GM12878 (cell line): ENCODE measurements around the gene EXOC4.

ENCODE experiments used
- EP300 ChIP-seq, 2 experiments: fragments of 150-350 bp in 1 of 2; IDR thresholded peaks; 2 replicates each; pipeline ENCODE4 v1.6.1; 2011 to 2012; ENCODE audit warnings: low read depth in 2 of 2, low read length in 2 of 2, borderline replicate concordance in 1 of 2, improper control_type of control experiment in 1 of 2, inconsistent platforms in 1 of 2; ENCODE audit not compliant: control insufficient read depth in 1 of 2
- EZH2 ChIP-seq: IDR thresholded peaks from 2 replicates; pipeline ENCODE4 v1.6.1; 2012; ENCODE audit warnings: low read depth, mild to moderate bottlenecking, control low read depth, inconsistent platforms, low read length, borderline replicate concordance; ENCODE audit not compliant: control insufficient read depth
- JUNB ChIP-seq: IDR thresholded peaks from 2 replicates; pipeline ENCODE4 v1.6.1; 2016; ENCODE audit warnings: antibody characterized with exemption, mild to moderate bottlenecking
- NR2C2 ChIP-seq: IDR thresholded peaks from 2 replicates; pipeline ENCODE4 v1.6.1; 2011; ENCODE audit warnings: borderline replicate concordance, low read depth; ENCODE audit not compliant: control insufficient read depth, insufficient read length
- PML ChIP-seq: IDR thresholded peaks from 2 replicates; pipeline ENCODE4 v1.6.1; 2012; ENCODE audit warnings: low read length, inconsistent platforms
- POLR2A ChIP-seq: IDR thresholded peaks from 2 replicates; pipeline ENCODE4 v1.6.1; 2011; ENCODE audit warnings: low read depth, mild to moderate bottlenecking, low read length
- TF ChIP-seq, protein P1 (sequence below): IDR thresholded peaks from 2 replicates; pipeline ENCODE4 v1.6.1; 2011; ENCODE audit warnings: low read depth, low read length, improper control_type of control experiment, borderline replicate concordance
- TF ChIP-seq, protein P2 (sequence below), 3 experiments: IDR thresholded peaks in 2 of 3; conservative IDR thresholded peaks in 1 of 3; 2 replicates each; pipeline ENCODE4 v1.5.1; 2011; ENCODE audit warnings: low read depth in 3 of 3, low read length in 3 of 3, mild to moderate bottlenecking in 3 of 3, control low read depth in 2 of 3, moderate library complexity in 2 of 3, inconsistent platforms in 1 of 3, mixed read lengths in 1 of 3; ENCODE audit not compliant: control insufficient read depth in 2 of 3, insufficient read depth in 1 of 3; ENCODE audit errors: extremely low read depth in 1 of 3
- TF ChIP-seq, protein P3 (sequence below): IDR thresholded peaks from 2 replicates; pipeline ENCODE4 v1.6.1; 2011; ENCODE audit warnings: mild to moderate bottlenecking, low read depth, low read length, moderate library complexity; ENCODE audit not compliant: insufficient replicate concordance

DNA sequence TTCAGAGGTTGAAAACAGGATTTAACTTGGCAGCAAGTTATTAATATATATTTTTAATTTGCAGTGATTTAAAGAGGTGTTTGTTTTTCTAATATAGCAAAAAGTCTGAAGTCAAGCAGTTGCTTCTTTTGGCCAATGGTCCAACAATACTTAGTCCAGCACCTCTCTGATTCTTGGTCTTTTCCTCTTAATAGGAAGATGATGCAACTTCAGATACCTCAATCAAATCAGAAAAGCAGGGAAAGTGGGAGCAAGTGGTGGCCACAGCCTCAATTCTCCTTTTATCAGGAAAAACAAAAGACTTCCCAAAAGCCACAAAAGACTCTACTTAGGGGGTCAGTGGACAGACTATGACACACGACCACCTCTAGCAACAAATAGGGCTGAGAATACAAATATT, 740.7 kb downstream of the EXOC4 start:
- TF ChIP-seq, protein P1, sequence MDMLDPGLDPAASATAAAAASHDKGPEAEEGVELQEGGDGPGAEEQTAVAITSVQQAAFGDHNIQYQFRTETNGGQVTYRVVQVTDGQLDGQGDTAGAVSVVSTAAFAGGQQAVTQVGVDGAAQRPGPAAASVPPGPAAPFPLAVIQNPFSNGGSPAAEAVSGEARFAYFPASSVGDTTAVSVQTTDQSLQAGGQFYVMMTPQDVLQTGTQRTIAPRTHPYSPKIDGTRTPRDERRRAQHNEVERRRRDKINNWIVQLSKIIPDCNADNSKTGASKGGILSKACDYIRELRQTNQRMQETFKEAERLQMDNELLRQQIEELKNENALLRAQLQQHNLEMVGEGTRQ, result no peak
- TF ChIP-seq PML (no peak), JUNB (no peak), POLR2A (no peak), EP300 (IDR thresholded peaks at IDR 0.05; ENCODE audit: borderline replicate concordance in 1 of 2, control insufficient read depth in 1 of 2, low read depth in 2 of 2, low read length in 2 of 2) (no peak), EZH2 (no peak), NR2C2 (no peak)
- TF ChIP-seq, protein P2, sequence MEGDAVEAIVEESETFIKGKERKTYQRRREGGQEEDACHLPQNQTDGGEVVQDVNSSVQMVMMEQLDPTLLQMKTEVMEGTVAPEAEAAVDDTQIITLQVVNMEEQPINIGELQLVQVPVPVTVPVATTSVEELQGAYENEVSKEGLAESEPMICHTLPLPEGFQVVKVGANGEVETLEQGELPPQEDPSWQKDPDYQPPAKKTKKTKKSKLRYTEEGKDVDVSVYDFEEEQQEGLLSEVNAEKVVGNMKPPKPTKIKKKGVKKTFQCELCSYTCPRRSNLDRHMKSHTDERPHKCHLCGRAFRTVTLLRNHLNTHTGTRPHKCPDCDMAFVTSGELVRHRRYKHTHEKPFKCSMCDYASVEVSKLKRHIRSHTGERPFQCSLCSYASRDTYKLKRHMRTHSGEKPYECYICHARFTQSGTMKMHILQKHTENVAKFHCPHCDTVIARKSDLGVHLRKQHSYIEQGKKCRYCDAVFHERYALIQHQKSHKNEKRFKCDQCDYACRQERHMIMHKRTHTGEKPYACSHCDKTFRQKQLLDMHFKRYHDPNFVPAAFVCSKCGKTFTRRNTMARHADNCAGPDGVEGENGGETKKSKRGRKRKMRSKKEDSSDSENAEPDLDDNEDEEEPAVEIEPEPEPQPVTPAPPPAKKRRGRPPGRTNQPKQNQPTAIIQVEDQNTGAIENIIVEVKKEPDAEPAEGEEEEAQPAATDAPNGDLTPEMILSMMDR (IDR thresholded peaks at IDR 0.05 in 2 of 3, conservative IDR thresholded peaks at IDR 0.05 in 1 of 3; ENCODE audit: control insufficient read depth in 2 of 3, extremely low read depth in 1 of 3, insufficient read depth in 1 of 3, low read depth in 3 of 3, low read length in 3 of 3), result no peak
- TF ChIP-seq, protein P3, sequence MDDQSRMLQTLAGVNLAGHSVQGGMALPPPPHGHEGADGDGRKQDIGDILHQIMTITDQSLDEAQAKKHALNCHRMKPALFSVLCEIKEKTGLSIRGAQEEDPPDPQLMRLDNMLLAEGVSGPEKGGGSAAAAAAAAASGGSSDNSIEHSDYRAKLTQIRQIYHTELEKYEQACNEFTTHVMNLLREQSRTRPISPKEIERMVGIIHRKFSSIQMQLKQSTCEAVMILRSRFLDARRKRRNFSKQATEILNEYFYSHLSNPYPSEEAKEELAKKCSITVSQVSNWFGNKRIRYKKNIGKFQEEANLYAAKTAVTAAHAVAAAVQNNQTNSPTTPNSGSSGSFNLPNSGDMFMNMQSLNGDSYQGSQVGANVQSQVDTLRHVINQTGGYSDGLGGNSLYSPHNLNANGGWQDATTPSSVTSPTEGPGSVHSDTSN, result no peak
